Vagina (tissue), 2 donors: ENCODE results near the gene CHD9NB. TPM values are rescaled to one million over a fixed set of nuclear protein-coding genes. Genes with fewer than 3 reads are reported as not detected.

Experiments used
- DNase-seq, 2 donors: peaks; one replicate each; pipeline ENCODE4 v3.0.0-alpha.2; 2017; ENCODE audit errors: extremely low spot score in 2 of 2
- H3K27ac ChIP-seq: fragments of 200-600 bp; sonication (generic); one replicate; pipeline ENCODE4 v1.5.1; 2019
- H3K27me3 ChIP-seq: fragments of 200-600 bp; sonication (generic); one replicate; pipeline ENCODE4 v1.5.1; 2019
- H3K36me3 ChIP-seq, 2 donors: fragments of 200-600 bp; sonication (generic); one replicate each; pipeline ENCODE4 v1.5.1; 2017 to 2019
- H3K4me1 ChIP-seq: fragments of 200-600 bp; sonication (generic); one replicate; pipeline ENCODE4 v1.5.1; 2019
- H3K4me3 ChIP-seq, 2 donors: fragments of 200-600 bp; sonication (generic); 1 replicate in 1 of 2; 2 replicates in 1 of 2; pipeline ENCODE4 v1.5.1; 2016 to 2019
- H3K9me3 ChIP-seq: fragments of 200-600 bp; sonication (generic); one replicate; pipeline ENCODE4 v1.5.1; 2019
- POLR2A ChIP-seq, 2 donors: fragments of 450-650 bp; IDR thresholded peaks; one replicate each; pipeline ENCODE4 v1.6.1; 2017; ENCODE audit warnings: antibody characterized with exemption in 2 of 2, mild to moderate bottlenecking in 2 of 2, moderate library complexity in 2 of 2
- POLR2AphosphoS5 ChIP-seq, 2 donors: sonication (generic); formaldehyde crosslinking; IDR thresholded peaks; one replicate each; pipeline ENCODE4 v1.9.0; 2017; ENCODE audit warnings: antibody characterized with exemption in 2 of 2, mild to moderate bottlenecking in 2 of 2, low read depth in 1 of 2; ENCODE audit not compliant: insufficient read depth in 1 of 2
- intact Hi-C: fragments of 100-400 bp; cut with DNase I; formaldehyde crosslinking; loops from one replicate; pipeline ENCODE4 v1.15.1; 2023
- total RNA-seq: library from RNA; depleted of rRNA; stranded (reverse); fragments of >200 nt; gene quantifications from one replicate; pipeline ENCODE4 v1.2.3, GENCODE V29; 2016
- TF ChIP-seq, protein P1 (sequence below), 3 experiments: fragments of 450-650 bp in 2 of 3; fragments of 200-600 bp in 1 of 3; sonication (generic) in 1 of 3; IDR thresholded peaks; one replicate each; pipeline ENCODE4 v1.5.1; 2017 to 2019; ENCODE audit warnings: antibody characterized with exemption in 3 of 3, mild to moderate bottlenecking in 2 of 3, moderate library complexity in 2 of 3

Gene CHD9NB
- total RNA-seq, 1 donor from 2014 or later = not detected

DNA sequence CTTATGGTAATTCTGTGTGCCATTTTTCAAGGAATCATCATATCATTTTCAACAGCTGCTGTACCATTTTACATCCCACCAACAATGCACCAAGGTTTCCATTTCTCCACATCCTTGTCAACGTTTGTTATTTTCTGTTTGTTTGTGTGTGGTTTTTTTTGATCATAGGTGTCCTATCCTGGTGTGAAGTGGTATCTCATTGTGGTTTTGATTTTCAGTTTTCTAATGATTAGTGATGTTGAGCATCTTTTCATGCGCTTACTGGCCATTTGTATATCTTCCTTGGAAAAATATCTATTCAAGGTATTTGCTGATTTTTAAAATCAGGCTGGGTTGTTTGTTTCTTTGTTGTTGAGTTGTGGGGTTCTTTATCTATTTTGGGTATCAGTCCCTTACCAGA, 17.1 kb upstream of the CHD9NB start:
- H3K27ac ChIP-seq = no peak overlapping the region
- no peaks in the 10 kb centered on the region for H3K36me3 ChIP-seq
- DNase-seq = no peak
- no peak overlapping the region for H3K4me3 ChIP-seq
- H3K4me1 ChIP-seq = peaks cover 24% of the 10 kb centered on the region
- TF ChIP-seq, protein P1, sequence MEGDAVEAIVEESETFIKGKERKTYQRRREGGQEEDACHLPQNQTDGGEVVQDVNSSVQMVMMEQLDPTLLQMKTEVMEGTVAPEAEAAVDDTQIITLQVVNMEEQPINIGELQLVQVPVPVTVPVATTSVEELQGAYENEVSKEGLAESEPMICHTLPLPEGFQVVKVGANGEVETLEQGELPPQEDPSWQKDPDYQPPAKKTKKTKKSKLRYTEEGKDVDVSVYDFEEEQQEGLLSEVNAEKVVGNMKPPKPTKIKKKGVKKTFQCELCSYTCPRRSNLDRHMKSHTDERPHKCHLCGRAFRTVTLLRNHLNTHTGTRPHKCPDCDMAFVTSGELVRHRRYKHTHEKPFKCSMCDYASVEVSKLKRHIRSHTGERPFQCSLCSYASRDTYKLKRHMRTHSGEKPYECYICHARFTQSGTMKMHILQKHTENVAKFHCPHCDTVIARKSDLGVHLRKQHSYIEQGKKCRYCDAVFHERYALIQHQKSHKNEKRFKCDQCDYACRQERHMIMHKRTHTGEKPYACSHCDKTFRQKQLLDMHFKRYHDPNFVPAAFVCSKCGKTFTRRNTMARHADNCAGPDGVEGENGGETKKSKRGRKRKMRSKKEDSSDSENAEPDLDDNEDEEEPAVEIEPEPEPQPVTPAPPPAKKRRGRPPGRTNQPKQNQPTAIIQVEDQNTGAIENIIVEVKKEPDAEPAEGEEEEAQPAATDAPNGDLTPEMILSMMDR (IDR thresholded peaks at IDR 0.05) = no peak
- TF ChIP-seq POLR2AphosphoS5 (IDR thresholded peaks at IDR 0.05; ENCODE audit: insufficient read depth in 1 of 2, low read depth in 1 of 2) (no peak), POLR2A (IDR thresholded peaks at IDR 0.05) (no peak)
- H3K9me3 ChIP-seq = no peaks in the 10 kb centered on the region
- intact Hi-C loops = no loop called here
- H3K27me3 ChIP-seq = no peaks in the 10 kb centered on the region

DNA sequence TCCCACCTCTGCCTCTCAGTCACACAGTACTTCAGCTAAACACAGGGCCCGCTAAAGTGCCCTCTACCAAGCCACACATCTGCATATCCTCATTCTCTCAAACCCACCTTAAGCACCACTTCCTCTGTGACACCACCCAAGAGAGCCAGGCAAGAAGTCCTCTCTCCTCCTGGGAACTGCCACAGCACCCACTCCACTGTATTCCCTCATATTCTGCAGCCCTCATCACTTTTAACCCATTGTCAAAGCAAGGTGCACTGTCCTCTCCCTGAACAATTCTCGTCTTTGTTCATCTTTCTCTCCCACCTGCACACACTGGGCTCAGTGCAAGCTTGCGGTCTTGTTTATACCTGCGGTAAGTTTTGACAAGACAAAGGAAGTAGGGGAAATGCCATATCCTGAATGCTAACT, 15.7 kb upstream of the CHD9NB start:
- intact Hi-C loops = no loop called here
- no peak overlapping the region for H3K27ac ChIP-seq
- peaks cover 24% of the 10 kb centered on the region for H3K4me1 ChIP-seq

DNA sequence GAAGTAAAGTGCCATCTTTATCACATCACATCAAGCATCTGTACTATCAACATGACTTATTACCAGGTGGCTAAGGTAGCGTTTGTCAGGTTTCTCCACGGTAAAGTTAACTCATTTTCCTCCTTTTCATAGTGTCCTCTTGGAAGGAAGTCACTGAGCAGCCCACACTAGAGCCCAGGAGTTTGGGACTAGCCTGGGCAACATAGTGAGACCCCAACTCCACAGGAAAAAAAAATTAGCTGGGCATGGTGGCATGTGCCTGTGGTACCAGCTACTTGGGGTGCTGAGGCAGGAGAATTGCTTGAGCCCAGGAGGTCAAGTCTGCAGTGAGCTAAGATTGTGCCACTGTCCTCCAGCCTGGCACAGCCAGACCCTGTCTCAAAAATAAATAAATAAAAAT, 15.0 kb upstream of the CHD9NB start:
- Histone ChIP-seq H3K27me3 (no peaks in the 10 kb centered on the region), H3K27ac (no peak overlapping the region), H3K36me3 (no peaks in the 10 kb centered on the region), H3K9me3 (no peaks in the 10 kb centered on the region), H3K4me1 (peaks cover 23% of the 10 kb centered on the region), H3K4me3 (no peak overlapping the region)
- intact Hi-C loops = no loop called here
- no peak for DNase-seq
- TF ChIP-seq POLR2AphosphoS5 (IDR thresholded peaks at IDR 0.05; ENCODE audit: insufficient read depth in 1 of 2, low read depth in 1 of 2) = no peak
- TF ChIP-seq, protein P1 (IDR thresholded peaks at IDR 0.05) = no peak
- no peak for TF ChIP-seq POLR2A (IDR thresholded peaks at IDR 0.05)

More for the DNA sequence above, 15.7 kb upstream of the CHD9NB start:
- Histone ChIP-seq H3K36me3 (no peaks in the 10 kb centered on the region), H3K4me3 (no peak overlapping the region), H3K27me3 (no peaks in the 10 kb centered on the region), H3K9me3 (no peaks in the 10 kb centered on the region)
- DNase-seq = no peak
- TF ChIP-seq POLR2AphosphoS5 (IDR thresholded peaks at IDR 0.05; ENCODE audit: insufficient read depth in 1 of 2, low read depth in 1 of 2) (no peak), POLR2A (IDR thresholded peaks at IDR 0.05) (no peak)
- TF ChIP-seq, protein P1 (IDR thresholded peaks at IDR 0.05) = no peak

DNA sequence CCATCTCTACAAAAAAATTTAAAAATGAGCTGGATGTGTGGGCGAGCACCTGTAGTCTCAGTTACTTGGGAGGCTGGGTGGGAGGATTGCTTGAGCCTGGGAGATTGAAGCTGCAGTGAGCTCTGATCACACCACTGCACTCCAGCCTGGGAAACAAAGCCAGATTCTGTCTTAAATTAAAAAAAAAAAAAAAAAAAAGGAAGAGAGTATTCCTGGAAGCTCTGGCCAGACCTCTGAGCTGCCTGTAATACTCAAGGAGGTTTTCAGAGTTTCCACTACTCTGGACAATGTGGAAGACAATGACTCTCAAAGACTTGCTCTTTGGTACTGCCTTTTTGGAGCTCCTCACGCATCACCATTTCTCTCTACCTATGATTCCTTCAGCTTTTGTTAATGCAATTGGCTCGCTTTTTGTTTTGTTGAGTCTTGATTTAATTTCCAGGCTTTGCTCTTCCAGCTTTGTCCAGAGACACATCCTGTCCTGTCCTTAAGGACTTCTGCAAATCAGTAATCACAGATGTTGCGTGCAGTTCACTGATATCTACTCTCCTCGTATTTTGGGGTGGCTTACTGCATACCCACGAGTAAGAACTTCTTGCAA, 12.9 kb upstream of the CHD9NB start:
- H3K27me3 ChIP-seq = no peaks in the 10 kb centered on the region
- H3K36me3 ChIP-seq = no peaks in the 10 kb centered on the region
- TF ChIP-seq POLR2A (IDR thresholded peaks at IDR 0.05) (no peak), POLR2AphosphoS5 (IDR thresholded peaks at IDR 0.05; ENCODE audit: insufficient read depth in 1 of 2, low read depth in 1 of 2) (no peak)
- TF ChIP-seq, protein P1 (IDR thresholded peaks at IDR 0.05) = no peak
- no peak overlapping the region for H3K4me3 ChIP-seq
- H3K27ac ChIP-seq = no peak overlapping the region
- H3K4me1 ChIP-seq = peaks cover 19% of the 10 kb centered on the region
- intact Hi-C loops = no loop called here
- DNase-seq = no peak
- H3K9me3 ChIP-seq = no peaks in the 10 kb centered on the region

DNA sequence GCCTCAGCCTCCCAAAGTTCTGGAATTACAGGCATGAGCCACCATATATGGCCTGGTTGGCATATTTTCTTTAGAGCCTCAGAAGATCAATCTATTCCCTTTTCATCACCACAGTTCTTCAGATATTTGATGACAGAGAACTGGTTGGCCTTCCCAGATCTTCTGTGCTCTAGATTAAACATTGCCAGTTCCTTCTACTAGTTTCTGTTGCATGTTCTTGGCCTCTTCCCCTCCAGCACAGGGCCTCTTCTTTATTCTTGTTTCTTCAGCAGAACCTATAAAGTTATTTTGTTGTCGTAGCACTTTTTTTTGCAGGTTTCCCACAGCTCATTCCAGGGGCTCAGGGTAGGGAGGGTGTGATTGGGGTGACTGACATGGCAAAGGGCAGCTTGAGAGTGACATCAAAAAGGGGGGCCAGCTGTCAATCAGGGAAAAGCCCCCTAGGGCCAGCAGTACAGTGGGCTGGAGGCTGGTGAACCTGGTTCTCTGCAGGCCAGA, 11.4 kb upstream of the CHD9NB start:
- intact Hi-C loops = no loop called here
- Histone ChIP-seq H3K9me3 (no peaks in the 10 kb centered on the region), H3K4me1 (peaks cover 23% of the 10 kb centered on the region), H3K27me3 (no peaks in the 10 kb centered on the region), H3K4me3 (no peak overlapping the region), H3K27ac (no peak overlapping the region), H3K36me3 (no peaks in the 10 kb centered on the region)
- no peak for TF ChIP-seq POLR2AphosphoS5 (IDR thresholded peaks at IDR 0.05; ENCODE audit: insufficient read depth in 1 of 2, low read depth in 1 of 2)
- TF ChIP-seq, protein P1 (IDR thresholded peaks at IDR 0.05) = no peak
- TF ChIP-seq POLR2A (IDR thresholded peaks at IDR 0.05) = no peak
- no peak for DNase-seq
